DMS 273 (cell line): ENCODE results near the gene SLC38A11.
"Not testable (repeated sequence)": the region's sequence is repeated elsewhere in the genome, so short reads cannot be mapped to it uniquely, and the experiment has no call there.

Source experiments
- DNase-seq: peaks from one replicate; lab custom pipeline; 2025; ENCODE audit not compliant: unreplicated experiment; lab: John Stamatoyannopoulos, UW

SLC38A11 gene

DNA sequence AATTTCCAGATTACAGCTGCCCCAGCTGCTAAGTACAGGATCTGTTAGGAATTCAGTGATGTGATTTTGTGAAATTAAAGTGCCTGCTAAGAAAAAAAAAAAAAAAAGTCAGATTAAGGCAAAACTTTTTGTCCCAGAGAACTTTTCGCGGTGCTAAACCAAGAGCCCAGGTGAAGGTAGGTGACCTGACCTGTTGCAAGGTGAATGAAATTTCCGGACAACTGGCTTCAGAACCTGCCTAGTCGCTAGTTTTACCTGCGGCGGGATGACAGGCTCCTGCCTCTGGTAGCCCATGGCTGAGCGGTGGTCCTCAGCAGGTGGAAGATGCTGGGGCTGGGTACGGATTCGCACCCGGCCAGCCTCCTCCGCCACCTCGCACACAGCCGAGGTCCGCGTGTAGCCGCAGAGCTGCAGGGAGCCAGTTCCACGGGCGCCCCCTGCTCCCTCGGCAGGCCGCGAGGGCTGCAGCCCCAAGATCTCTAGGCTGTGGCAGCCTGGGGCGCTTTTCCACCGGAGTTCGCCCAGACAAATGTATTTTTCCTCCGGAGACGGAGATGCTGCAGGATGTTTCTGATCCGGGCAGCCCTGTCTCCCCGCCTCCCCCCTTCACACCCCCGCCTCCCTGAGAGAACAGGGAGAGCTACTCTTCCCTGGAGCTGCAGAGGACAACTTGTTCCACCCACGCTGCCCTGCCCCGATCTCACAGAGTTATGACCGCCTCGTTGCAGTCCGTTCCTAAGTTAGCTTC is at the start of gene SLC38A11:
Gene SLC38A11, minus strand, starts transcription at position 572 of the 748 bp plus-strand sequence. Its CDS starts 278 bp downstream, at position 294.
- DNase-seq, result no peak

- DNase-seq, result no peak
Observed at GRCh38 chr2:165003443-165004130, 48.3 kb upstream of the SLC38A11 start.

DNA sequence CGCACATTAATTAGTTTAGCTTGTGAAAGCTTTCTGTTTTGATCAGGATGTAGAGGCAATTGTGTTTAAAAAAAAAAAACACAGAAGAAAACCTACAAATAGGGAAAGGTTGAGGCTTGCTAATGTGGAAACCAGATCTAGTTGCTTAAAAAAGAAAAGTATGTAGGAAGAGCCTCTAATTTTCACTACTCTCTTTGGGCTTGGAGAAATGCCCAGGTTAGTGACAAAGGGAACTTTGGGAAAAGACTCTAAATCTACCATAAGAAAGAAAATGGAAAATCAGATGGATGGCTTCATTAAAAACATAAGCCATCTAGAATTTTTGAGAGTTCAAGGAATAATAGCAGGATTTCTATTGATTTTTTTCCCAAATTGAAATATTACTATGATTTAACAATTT is 47.3 kb upstream of the SLC38A11 start:
- no peak for DNase-seq

DNA sequence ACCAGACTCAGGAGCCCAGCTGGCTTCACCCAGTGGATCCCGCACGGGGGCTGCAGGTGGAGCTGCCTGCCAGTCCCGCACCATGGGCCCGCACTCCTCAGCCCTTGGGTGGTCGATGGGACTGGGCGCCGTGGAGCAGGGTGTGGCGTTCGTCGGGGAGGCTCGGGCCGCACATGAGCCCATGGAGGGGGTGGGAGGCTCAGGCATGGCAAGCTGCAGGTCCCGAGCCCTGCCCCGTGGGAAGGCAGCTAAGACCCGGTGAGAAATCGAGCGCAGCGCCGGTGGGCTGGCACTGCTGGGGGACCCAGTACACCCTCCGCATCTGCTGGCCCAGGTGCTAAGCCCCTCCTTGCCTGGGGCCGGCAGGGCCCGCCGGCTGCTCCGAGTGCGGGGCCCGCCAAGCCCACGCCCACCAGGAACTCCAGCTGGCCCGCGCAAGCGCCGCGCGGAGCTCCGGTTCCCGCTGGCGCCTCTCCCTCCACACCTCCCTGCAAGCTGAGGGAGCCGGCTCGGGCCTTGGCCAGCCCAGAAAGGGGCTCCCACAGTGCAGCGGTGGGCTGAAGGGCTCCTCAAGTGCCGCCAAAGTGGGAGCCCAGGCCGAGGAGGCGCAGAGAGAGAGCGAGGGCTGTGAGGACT is 39.5 kb upstream of the SLC38A11 start:
- not testable (repeated sequence) for DNase-seq

DNA sequence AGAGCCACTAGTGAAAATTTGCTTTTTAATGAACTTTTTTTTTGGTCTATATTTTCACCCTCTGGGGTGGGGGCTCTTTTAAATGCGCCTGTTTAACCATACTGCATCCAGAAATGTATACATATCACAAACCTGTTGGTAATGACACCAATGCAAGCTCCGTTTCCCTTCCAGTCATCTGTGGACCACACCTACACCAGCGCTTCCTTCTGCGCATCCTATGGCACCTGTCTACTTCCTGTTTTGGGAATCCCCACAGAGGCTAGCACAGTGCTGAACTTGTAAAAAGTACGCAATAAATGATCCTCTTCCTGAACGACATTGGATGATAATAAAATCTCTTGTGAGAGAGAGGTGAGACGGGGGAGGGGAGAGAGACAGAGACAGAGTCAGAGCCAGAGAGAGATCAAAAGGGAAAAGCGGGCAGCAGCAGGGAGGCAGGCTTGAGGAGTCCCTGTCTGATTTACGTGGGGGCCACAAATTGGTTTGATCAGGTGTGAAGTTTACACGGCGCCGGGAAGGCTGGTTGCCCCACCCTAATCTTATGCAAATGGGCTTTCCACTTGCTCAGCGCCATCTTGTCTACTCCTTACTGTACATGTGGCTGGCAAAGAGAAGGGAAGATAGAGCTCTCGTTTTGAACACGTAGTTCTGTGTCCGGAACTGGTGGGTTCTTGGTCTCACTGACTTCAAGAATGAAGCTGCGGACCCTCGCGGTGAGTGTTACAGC is 38.1 kb upstream of the SLC38A11 start:
- no peak for DNase-seq

DNA sequence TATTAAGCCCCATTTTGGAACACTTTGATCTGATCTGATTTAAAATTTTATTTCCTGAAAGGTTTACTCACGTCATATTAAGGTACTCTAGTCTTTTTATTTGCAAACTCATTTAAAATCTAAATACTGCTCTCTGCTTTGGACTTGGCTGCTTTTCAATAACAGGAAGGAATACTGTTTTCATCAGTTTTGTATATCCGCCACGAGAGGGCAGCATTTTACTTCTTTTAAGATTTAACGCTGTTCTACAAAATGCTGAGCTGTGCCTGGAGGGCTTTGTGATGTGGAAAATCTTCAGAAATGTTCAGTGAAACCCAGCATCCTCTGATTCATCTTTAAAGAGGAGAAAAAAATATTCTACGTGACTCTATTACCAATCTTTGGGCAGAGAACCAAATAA is 37.5 kb upstream of the SLC38A11 start:
- DNase-seq, result peak; percentile 87

DNA sequence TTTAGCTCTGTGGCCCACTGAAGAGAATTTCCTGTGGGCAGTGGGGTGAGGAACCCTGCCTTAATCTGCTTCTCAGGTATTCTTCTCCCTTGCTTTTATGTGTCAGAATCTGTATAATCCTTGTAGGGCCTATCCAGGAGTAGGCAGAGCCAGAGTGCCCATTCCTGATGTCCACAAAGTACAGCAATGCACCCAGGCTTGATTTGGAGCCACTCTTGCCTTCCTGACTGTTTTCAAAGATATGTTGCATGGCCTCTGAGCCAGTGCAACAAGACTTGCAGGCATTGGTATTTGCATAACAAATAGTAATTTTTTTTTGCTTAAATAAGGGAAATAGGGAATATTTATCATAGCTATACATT is 36.7 kb upstream of the SLC38A11 start:
- peak; percentile 23 for DNase-seq

DNA sequence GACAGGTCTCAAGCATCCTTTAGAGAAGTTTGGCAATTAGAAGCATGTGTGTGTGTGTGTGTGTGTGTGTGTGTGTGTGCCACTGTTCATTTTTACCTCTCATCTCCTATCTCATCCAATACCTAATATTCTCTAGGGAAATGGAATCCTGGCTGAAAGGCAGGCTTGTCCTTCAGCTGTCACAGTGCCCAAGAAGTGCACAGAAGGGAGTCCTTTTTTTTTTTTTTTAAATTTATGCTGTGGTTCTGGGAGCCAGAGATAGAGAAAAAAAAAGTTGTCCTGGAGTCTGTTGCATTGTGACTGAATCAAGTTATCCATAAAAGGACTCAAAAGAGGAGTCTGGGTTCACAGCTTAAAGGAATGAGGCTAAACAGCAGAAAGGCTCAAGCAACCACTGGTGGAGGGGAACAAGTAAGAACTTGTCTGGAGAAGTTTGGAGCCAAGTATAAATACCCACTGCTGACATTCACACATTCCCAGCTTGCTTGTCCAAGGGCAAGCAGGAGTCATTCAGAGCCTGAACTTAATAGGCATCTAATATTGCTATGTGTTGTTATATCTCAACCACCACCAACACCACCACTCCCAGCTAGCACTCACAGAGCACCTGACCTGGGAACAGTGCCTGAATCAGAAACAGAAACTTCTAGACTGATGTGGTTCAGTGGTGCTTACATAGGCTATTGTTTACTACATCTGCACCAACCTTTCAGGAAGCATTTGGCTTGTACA is 36.2 kb upstream of the SLC38A11 start:
- DNase-seq, result peak; percentile 44

DNA sequence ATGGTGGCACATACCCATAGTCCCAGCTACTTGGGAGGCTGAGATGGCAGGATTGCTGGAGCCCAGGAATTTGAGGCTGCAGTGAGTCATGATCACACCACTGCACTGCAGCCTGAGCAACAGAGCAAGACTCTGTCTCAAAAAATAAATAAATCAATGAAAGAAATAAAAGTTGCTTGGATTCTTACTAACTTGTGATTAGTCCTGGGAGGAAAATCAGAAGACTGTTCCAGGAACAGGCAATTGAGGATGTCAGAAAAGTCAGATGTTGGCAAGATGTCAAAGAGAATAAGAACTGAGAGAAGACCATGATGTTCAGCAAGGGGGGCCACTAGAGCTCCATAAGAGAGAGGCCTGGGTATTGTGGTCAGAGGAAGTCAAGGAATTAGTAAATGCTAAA is 35.6 kb upstream of the SLC38A11 start:
- DNase-seq, result peak; percentile 23

DNA sequence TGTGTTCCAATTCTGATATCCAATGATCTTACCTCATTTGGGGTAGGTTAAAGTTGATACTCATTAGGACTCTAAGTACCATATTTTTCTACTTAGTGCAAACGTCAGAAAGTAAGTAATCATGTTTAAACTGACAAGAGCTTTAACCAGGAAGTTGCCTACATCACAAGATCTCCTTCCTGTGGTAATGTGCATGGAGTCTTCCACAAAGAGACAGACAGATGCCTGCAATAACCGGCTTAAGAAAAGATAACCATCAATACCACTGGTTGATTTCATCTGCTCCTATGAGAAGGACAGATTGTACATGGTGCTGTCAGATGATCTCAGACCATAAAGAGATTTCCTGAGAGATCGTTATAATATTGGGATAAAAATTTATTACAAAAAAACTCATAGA is 33.5 kb upstream of the SLC38A11 start:
- DNase-seq, result not testable (repeated sequence)

DNA sequence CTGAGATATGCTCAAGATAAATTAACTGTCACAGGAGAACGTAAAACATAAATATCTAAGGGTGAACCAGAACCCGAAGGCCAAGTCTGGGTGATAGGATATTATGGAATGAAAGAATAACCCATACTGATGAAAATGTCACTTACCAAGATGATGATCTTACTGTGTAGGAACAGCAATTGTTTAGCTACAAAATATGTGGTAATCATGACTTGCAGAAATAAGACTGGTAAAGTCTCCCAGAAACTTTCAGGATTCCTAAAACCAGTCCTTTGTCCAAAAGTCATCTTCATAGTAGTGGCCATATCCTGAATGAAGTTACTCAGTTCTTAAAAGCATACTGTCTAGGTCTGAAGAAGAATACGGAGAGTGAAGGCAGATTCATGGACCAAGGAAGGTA is 30.7 kb upstream of the SLC38A11 start:
- not testable (repeated sequence) for DNase-seq

DNA sequence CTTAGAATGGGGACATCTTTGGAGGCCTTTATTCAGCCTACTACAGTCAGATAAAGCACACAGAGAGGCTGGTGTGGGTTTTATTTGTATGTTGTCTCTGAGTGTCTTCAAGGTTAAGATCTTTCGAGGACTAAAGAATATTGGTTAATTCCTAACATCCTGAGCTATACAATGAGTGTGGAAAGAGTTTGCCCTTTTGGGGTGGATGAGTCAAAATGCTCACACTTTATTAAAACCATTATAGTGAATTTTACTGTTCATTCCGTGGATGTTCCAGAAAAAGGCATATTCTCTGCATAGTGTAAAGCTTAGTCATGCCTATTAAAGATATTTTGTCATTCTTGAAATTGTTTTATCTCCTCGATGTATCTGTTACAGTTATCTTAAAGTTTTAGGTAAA is 29.1 kb upstream of the SLC38A11 start:
- no peak for DNase-seq

- DNase-seq, result peak; percentile 53
Observed at GRCh38 chr2:164981217-164981990, 26.1 kb upstream of the SLC38A11 start.

GRCh38 chr2:164980688-164981087 is 25.4 kb upstream of the SLC38A11 start:
- peak; percentile 46 for DNase-seq

DNA sequence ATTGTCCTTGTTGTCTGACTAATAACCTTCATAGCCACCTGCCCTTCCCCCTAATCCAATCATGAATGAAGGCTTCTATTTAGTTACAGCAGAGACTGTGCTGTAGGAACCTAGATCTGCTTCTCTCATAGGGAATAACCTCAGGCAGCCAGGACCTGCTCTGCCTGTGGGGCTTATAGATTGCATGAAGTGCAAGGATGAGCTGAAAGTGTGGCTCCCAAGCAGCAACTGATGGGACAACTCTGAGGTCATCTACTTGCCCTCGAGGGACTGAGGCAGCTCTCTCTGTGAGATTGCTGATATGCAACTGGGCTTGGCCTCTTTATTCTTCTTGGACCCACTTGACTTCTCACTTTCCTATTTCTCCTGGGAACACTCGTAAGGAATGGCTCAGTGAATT is 23.8 kb upstream of the SLC38A11 start:
- peak; percentile 29 for DNase-seq

GRCh38 chr2:164976875-164977470 is 21.6 kb upstream of the SLC38A11 start:
- DNase-seq, result peak; percentile 44

DNA sequence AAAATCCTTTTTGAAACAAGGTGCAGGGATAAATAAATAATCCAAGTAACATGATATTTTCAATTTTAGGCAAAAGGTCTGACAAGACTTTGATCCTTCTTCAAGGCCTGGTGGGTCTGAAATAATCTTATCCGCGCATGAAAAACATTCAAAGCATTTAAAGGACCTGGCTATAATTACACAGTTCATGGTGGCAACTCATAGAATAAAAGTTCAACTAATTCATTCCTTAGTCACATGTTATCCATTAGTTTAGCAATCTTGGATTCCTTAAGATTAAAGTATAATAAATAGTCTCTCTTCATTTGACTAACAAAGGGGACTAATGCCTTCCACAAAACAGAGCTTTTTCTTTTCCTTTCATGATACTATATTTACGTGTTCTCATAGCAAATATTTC is 21.0 kb upstream of the SLC38A11 start:
- DNase-seq, result no peak

- no peak for DNase-seq
Observed at GRCh38 chr2:164975891-164976290, 20.6 kb upstream of the SLC38A11 start.

GRCh38 chr2:164974221-164974620 is 18.9 kb upstream of the SLC38A11 start:
- no peak for DNase-seq

DNA sequence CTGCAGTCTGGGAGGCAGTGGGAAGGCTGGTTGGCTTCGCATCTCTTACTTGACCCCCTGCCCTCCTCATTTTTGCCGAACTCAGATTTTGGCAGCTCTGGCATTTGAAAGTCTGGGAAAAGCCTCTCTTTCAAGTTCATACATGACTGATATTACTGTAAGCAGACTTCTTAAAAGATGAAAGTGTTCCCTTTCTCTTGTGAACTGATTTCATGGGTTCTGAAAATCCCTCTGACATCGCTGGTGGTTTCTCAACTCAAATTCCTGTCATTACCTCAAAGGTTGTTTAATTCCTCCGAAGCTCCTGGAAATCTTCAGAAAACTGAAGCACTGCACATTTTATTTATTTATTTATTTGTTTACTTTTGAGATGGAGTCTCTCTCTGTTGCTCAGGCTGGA is 16.9 kb upstream of the SLC38A11 start:
- no peak for DNase-seq
